HS-5 (cell line): ENCODE measurements around the gene TPK1.

ENCODE experiments used
- DNase-seq: peaks from one replicate; pipeline ENCODE4 v3.0.0-alpha.2; 2012; ENCODE audit warnings: low read depth

The TPK1 gene

GRCh38 chr7:144835652-144836544 lies at the start of gene TPK1:
TSS of gene TPK1 (minus strand) at chr7:144836053. CDS start at chr7:144835602, 451 bp downstream.
- DNase-seq, result no peak

- DNase-seq, result no peak
Observed at GRCh38 chr7:144885478-144885877, 49.6 kb upstream of the TPK1 start.

DNA sequence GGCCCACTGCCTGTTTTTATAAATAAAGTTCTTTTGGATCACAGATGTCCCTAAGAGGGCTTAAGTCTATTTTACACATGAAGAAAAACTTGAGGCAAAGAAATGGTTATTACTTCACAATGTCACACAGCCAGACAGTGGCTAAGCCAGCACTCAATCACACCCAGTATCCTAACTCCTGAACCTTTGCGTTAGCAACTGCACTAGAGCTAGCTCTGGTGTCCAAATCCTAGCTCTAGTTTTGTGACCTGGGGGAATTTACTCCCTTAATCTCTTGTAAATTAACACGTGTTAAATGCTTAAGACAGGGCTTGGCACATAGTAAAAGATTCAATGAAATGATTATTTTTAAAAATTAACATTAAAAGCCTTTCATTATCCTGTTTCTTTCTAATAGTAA lies 49.0 kb upstream of the TPK1 start:
- DNase-seq, result no peak

DNA sequence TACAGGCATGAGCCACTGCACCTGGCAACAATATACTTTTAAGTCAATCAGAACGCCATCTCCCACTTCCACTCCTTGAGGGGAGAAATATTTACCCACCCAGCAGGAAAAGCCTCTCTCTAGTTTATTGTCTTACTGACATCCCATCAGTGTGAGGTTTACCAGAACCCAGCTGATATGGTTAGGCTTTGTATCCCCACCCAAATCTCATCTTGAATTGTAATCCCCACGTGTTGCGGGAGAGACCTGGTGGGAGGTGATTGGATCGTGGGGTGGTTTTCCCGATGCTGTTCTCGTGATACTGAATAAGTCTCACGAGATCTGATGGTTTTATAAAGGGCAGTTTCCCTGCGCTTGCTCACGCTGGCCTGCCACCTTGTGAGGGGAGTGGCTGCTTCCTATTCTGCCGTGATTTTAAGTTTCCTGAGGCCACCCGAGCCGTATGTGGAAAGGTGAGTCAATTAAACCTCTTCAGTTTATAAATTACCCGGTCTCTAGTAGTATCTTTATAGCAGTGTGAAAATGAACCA lies 37.5 kb upstream of the TPK1 start:
- DNase-seq, result no peak

GRCh38 chr7:144869082-144869481 lies 33.2 kb upstream of the TPK1 start:
- DNase-seq, result no peak

GRCh38 chr7:144866189-144866588 lies 30.3 kb upstream of the TPK1 start:
- no peak for DNase-seq

GRCh38 chr7:144863320-144863647 lies 27.4 kb upstream of the TPK1 start:
- DNase-seq, result no peak

- no peak for DNase-seq
Observed at GRCh38 chr7:144862612-144863319, 26.9 kb upstream of the TPK1 start.

DNA sequence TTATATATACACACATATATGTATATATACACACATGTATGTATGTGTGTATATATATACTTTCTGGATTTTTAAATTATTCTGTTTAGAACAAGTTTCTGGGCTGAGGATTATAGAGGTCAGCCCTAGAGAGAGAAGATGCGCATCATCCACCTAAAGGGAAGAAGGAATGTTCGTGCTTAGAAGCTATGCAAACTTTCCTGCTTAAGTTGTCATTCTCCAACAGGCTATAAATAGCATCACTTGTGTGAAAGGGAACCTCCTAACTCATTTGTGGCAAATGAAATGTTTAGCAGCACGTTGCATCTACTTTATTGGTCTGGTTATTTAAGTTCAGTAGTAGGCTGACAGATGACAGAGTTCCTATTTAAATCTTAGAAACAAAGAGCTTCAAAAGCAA lies 23.9 kb upstream of the TPK1 start:
- no peak for DNase-seq

DNA sequence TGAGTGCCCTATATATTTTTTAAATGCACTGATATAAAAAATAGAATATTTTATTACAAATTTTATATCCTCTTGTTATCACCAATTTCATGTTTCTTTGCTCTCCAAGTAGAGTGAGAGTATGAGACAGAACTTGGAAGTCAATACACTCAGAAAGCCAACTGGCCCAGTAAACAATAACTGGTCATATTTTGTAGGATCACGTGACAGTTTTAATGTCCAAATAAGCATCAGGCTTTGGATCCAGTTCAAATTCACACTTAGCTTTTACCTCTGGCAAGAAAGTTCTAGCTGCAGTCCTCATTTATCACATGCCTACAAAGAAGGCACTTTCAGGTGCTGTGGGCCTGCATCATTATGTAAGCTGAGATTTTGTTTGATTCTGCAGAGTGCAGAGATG lies 21.6 kb upstream of the TPK1 start:
- no peak for DNase-seq

GRCh38 chr7:144854839-144855424 lies 19.1 kb upstream of the TPK1 start:
- DNase-seq, result no peak

GRCh38 chr7:144853542-144853941 lies 17.7 kb upstream of the TPK1 start:
- DNase-seq, result no peak

- DNase-seq, result no peak
Observed at GRCh38 chr7:144848078-144848477, 12.2 kb upstream of the TPK1 start.

DNA sequence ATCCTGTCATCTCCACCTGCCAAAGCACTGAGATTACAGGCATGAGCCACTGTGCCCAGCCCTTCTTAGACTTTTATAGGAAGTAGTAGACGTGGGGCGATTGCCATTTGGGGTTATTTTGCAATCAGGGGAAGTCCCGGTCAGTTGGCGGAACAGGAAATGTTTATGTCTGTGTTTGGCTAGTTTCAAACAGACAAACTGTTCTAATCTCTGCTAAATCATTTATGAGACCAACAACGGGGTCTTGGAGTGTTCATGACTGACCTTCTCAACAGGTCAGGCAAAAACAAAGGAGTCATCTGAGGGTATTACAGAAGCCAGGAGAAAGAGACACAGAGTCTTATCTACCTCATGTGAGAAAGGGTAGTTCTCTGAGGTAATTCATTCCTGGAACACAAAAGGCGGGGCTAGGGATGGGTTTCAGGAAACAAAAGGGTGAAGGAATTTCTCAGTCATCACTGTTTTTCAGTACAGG lies 6.6 kb upstream of the TPK1 start:
- DNase-seq, result no peak

DNA sequence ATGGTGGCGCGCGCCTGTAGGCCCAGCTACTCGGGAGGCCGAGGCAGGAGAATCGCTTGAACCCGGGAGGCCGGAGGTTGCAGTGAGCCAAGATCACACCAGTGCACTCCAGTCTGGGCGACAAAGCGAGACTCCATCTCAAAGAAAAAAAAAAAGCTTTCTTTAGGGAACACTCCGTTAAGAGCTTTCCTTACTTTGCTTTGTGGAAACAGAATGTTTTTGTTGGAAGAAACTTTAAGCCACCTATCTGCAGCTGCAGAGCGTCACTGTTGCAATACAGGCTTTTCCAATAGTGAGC lies 641 bp upstream of the TPK1 start:
- no peak for DNase-seq

DNA sequence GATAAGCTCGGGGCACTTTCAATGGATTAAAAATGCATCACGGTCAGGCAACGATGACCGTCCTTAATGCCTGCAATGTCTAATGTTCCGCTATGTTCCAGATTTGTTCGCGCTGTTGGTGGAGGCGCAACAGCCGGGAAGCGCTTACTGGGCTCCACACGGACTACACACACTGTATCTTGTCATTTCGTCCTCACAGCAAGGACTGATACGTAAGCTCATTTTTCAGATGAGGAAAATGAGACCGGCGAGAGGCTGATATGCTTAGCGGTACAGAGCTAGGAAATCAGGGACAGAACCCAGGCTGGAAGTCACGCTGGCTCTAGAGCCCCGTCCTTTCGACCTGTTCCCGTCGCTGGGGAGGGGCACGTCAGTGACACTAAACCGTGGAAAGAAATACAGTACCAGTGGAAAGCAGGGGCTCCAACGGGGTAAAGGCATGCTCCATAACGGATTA lies 670 bp downstream of the TPK1 start:
- DNase-seq, result no peak

DNA sequence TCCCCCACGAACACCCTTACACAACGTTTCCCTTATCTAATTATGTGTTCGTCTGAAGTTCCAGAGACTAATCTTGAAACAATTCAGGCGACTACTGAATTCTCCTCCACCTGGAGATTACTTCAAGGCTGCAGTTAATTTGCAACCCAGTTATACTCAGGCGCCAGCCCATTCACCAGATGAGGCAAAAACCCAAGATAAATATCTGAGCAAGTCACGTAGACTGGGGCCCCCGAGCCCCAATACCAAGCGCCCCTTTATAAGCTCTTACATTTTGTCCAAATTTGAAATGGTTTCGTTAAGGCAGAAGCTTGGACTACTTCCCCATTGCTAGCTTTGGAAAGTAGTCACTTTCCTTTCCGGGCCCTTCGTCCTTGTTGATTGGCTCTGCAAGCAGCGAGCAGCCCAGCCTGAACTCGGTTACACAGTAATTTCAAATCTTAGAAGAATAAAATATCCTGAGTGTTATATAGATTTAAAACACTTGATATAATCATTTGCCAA lies 1.2 kb downstream of the TPK1 start:
- DNase-seq, result no peak

DNA sequence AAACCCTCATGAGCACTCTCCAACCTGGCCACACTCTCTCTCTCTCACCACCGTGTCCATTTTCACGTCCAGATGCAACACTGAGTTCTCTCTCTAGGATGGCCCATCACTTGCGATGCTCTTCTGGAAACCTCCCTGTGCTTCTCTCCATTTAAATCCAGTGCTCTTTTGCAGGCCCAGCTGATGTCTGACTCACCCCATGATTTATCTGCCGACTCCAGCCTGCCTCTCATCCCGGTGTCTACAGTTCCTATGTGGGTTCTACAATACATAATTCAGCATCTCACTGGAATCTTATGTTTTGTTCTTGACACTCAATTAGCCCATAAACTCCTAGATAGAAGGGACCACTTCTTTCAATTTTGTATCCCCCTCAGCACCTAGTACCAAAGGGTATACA lies 5.0 kb downstream of the TPK1 start:
- DNase-seq, result no peak

- no peak for DNase-seq
Observed at GRCh38 chr7:144830024-144830785, 5.6 kb downstream of the TPK1 start.

DNA sequence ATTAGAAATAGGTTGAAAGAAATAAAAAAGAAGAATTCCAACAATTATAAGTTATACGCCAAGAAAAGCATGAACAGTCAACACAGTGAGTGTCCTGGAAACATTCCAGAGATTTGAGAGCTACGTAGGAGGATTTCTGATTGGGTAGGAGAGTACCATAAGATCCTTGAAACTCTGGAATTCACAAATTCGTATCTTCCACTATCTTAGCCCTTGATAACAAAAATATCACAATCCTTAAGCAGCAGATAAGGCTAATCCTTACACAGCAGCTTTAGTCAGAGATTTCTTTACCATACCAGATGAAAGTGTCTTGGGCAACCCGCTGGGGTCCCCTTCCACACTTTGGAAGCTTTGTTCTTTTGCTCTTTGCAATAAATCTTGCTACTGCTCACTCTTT lies 8.2 kb downstream of the TPK1 start:
- no peak for DNase-seq

- DNase-seq, result no peak
Observed at GRCh38 chr7:144826208-144826607, 9.6 kb downstream of the TPK1 start.

DNA sequence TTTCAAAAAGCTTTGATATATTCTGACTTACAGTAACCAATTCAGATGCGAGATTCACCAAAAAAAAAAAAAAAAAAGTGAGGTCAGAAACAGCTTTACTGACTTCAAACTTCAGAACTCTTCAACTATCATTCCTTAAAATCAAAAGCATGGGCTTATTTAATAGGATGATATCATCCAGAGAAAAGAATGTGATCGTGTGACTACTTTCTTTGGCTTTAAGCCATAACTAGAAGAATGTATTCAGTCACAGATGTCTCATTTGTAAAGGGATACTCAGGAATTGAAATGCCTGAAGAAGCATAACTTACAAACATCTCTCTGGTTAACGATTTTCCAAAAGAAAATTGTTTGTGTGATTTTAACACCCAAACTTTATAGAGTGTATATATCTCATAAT lies 11.5 kb downstream of the TPK1 start:
- DNase-seq, result no peak
